ENCODE results near the gene SYT14.

DNA sequence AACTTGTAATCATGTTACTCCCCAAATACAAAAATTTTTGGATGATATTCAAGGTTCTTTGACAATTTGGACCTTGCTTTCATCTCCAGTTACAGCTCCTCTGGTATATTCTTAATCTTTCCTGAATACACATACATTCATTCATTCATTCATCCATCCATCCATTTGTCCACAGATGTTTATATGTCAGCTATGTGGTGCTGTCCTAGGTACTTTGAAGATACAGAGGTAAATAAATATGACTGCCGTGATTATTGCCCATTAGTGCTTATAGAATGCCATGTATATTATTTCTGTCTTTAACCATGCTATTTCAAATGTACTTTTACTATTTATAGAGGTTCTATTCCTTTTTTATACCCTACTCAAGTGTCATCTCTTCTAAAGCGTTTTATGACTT lies 72.1 kb downstream of the SYT14 start:
- TF ChIP-seq CTCF (IDR thresholded peaks at IDR 0.05) (no peak), POLR2AphosphoS5 (IDR thresholded peaks at IDR 0.05) (no peak), POLR2A (IDR thresholded peaks at IDR 0.05) (no peak), EP300 (IDR thresholded peaks at IDR 0.05) (no peak)
